Right lobe of liver (tissue), 6 donors: Measurements from ENCODE around the gene HLA-DMB. TPM values are rescaled to one million over a fixed set of nuclear protein-coding genes. Genes with fewer than 3 reads are reported as not detected.

ENCODE experiments used
- ATAC-seq, 4 donors: fragments of 200-7000 bp; cut with Tn5 transposase; one replicate each; pipeline ENCODE4 v1.9.1; 2020; ENCODE audit warnings: mild to moderate bottlenecking in 4 of 4, moderate library complexity in 4 of 4
- DNase-seq, 3 donors: peaks; one replicate each; pipeline ENCODE4 v3.0.0-alpha.2; 2020
- H3K27ac ChIP-seq, 3 donors: fragments of 200-600 bp; one replicate each; pipeline ENCODE4 v1.8.0; 2022
- H3K27me3 ChIP-seq, 2 donors: fragments of 200-600 bp; one replicate each; pipeline ENCODE4 v1.8.0; 2022
- H3K36me3 ChIP-seq, 4 donors: fragments of 200-600 bp; sonication (generic) in 1 of 4; one replicate each; pipeline versions ENCODE4 v1.5.1 to v1.8.0; 2017 to 2022; ENCODE audit warnings: control low read depth in 1 of 4
- H3K4me1 ChIP-seq, 4 donors: fragments of 200-600 bp; sonication (generic) in 1 of 4; one replicate each; pipeline versions ENCODE4 v1.5.1 to v1.8.0; 2017 to 2022; ENCODE audit warnings: control low read depth in 1 of 4
- H3K4me3 ChIP-seq, 3 donors: fragments of 200-600 bp; one replicate each; pipeline ENCODE4 v1.8.0; 2022
- H3K9me3 ChIP-seq, 4 donors: fragments of 200-600 bp; sonication (generic) in 1 of 4; one replicate each; pipeline versions ENCODE4 v1.5.1 to v1.8.0; 2017 to 2022; ENCODE audit warnings: control low read depth in 1 of 4
- CTCF ChIP-seq, 4 donors: fragments of 200-600 bp in 3 of 4; fragments of 450-650 bp in 1 of 4; IDR thresholded peaks; one replicate each; pipeline versions ENCODE4 v1.5.1 to v1.8.0; 2016 to 2022; ENCODE audit warnings: antibody characterized with exemption in 4 of 4, mild to moderate bottlenecking in 2 of 4
- POLR2A ChIP-seq: fragments of 450-650 bp; IDR thresholded peaks from one replicate; pipeline ENCODE4 v1.6.1; 2017; ENCODE audit warnings: antibody characterized with exemption, mild to moderate bottlenecking
- WGBS: methylation state at CpG from one replicate; pipeline ENCODE4 v1.1.6; 2018; ENCODE audit warnings: low coverage, low lambda C conversion rate; ENCODE audit not compliant: insufficient coverage; ENCODE audit errors: missing lambda C conversion rate; 5-methylcytosine and 5-hydroxymethylcytosine counted together
- intact Hi-C, 2 donors: fragments of 100-400 bp; cut with DNase I; formaldehyde crosslinking; loops; one replicate each; pipeline versions ENCODE4 v1.11.2 to v1.14.1; 2022
- total RNA-seq, 6 experiments: library from RNA; depleted of rRNA in 2 of 6; stranded (reverse); fragments of >200 nt in 2 of 6; fragmentation: NEBNext Ultra II Directional in 3 of 6; extraction: Animal tissue kit (Norgen Biotek cat#: 25700) in 3 of 6; gene quantifications; one replicate each; pipeline versions ENCODE4 v1.1.0 to v1.2.4, GENCODE V29; 2016 to 2023
- donor health status: DM: no; HTN: yes; CAD: no.
- donor health status: DM: no; HTN: no; CAD: no.
- donor health status: DM: no; HTN: no; CAD: no.
- donor health status: DM: no; HTN: yes; CAD: no.
- donor health status: DM: no; HTN: yes; CAD: no.

HLA-DMB gene
- total RNA-seq, 6 experiments from 2014 or later: 1.8 to 22.0 (median 6.5) TPM

- no peaks in the 10 kb centered on the region for H3K4me1 ChIP-seq
- no peak overlapping the region for H3K27ac ChIP-seq
- no peak overlapping the region for H3K4me3 ChIP-seq
- ATAC-seq (no peak), DNase-seq (no peak)
- 90% methylated on average over 1 of the region's 3 CpGs for WGBS
- H3K9me3 ChIP-seq: no peaks in the 10 kb centered on the region
- no peaks in the 10 kb centered on the region for H3K36me3 ChIP-seq
- intact Hi-C loops: no loop called here
- H3K27me3 ChIP-seq: no peaks in the 10 kb centered on the region
- no peak for TF ChIP-seq CTCF (IDR thresholded peaks at IDR 0.05)
- no peak for TF ChIP-seq POLR2A
These were observed 9.2 kb upstream of the HLA-DMB start for GRCh38 chr6:32950010-32950409.

GRCh38 chr6:32949113-32949512 is 8.3 kb upstream of the HLA-DMB start:
- H3K27me3 ChIP-seq: no peaks in the 10 kb centered on the region
- no peak for DNase-seq
- no peaks in the 10 kb centered on the region for H3K9me3 ChIP-seq
- H3K4me1 ChIP-seq: no peaks in the 10 kb centered on the region
- H3K4me3 ChIP-seq: no peak overlapping the region
- no peak for ATAC-seq
- intact Hi-C loops: loop anchor here in 1 of 2 donors (5.0 kb wide), 1 partner anchor 67 kb away; no protein-coding TSS in a partner anchor
- TF ChIP-seq CTCF (IDR thresholded peaks at IDR 0.05) (no peak), POLR2A (no peak)
- WGBS: 80% methylated on average over 8 of the region's 9 CpGs
- H3K36me3 ChIP-seq: no peaks in the 10 kb centered on the region
- no peak overlapping the region for H3K27ac ChIP-seq

GRCh38 chr6:32947552-32948465 is 7.0 kb upstream of the HLA-DMB start:
- no peak for TF ChIP-seq POLR2A
- TF ChIP-seq CTCF (IDR thresholded peaks at IDR 0.05): peak; percentile 49 to 60 (median 58)
- Histone ChIP-seq H3K9me3 (no peaks in the 10 kb centered on the region), H3K36me3 (no peaks in the 10 kb centered on the region), H3K27ac (no peak overlapping the region), H3K4me3 (no peak overlapping the region), H3K27me3 (no peaks in the 10 kb centered on the region), H3K4me1 (no peaks in the 10 kb centered on the region)
- intact Hi-C loops: loop anchor here in 1 of 2 donors (5.0 kb wide), 1 partner anchor 66 kb away; no protein-coding TSS in a partner anchor
- no peak for DNase-seq
- ATAC-seq: peak; percentile 48 to 75 (median 70)
- 71% methylated on average over 10 of the region's 11 CpGs for WGBS

GRCh38 chr6:32946893-32947292 is 6.1 kb upstream of the HLA-DMB start:
- no peaks in the 10 kb centered on the region for H3K36me3 ChIP-seq
- H3K9me3 ChIP-seq: no peaks in the 10 kb centered on the region
- peaks cover 0 to 5% (median 0%) of the 10 kb centered on the region in 4 donors for H3K4me1 ChIP-seq
- no peaks in the 10 kb centered on the region for H3K27me3 ChIP-seq
- ATAC-seq (no peak), DNase-seq (no peak)
- no peak for TF ChIP-seq CTCF (IDR thresholded peaks at IDR 0.05)
- no peak for TF ChIP-seq POLR2A
- no peak overlapping the region for H3K4me3 ChIP-seq
- intact Hi-C loops: loop anchor here in 1 of 2 donors (5.0 kb wide), 1 partner anchor 65 kb away; no protein-coding TSS in a partner anchor
- no peak overlapping the region for H3K27ac ChIP-seq
